HepG2 (cell line): ENCODE results near the gene UTP25. TPM values are rescaled to one million over a fixed set of nuclear protein-coding genes. Genes with fewer than 3 reads are reported as not detected.
"Not testable (repeated sequence)": the region's sequence is repeated elsewhere in the genome, so short reads cannot be mapped to it uniquely, and the experiment has no call there.

Experiments used
- ATAC-seq: fragments of 200-7000 bp; cut with Tn5 transposase; 3 replicates; pipeline ENCODE4 v1.9.1; 2020; ENCODE audit warnings: mild to moderate bottlenecking, moderate library complexity
- BruUV-seq: library from RNA; stranded (reverse); fragments of 400-500 nt; replicated peaks from 2 replicates; lab custom pipeline; 2021; lab: Mats Ljungman, UMichigan
- CTCF ChIA-PET: fragments of 300-600 bp; formaldehyde crosslinking; extraction: SDS; loops from one replicate; lab custom pipeline; 2021; ENCODE audit warnings: low total read pairs, inconsistent platforms, low intra/inter-chr PET ratio; lab: Yijun Ruan, JAX
- POLR2A ChIA-PET: fragments of 350-600 bp; sonication (Branson Sonifier 250); formaldehyde crosslinking; loops from one replicate; lab custom pipeline; 2020; ENCODE audit warnings: antibody characterized with exemption, inconsistent platforms; lab: Yijun Ruan, JAX
- DNase-seq: peaks from one replicate; pipeline ENCODE4 v3.0.0-alpha.2; 2015; ENCODE audit warnings: low spot score
- FAIRE-seq: peaks from 3 replicates; lab custom pipeline; 2011; peaks lifted over from hg19 to GRCh38; lab: Jason Lieb, UNC
- H2AFZ ChIP-seq: one replicate; pipeline ENCODE4 v1.6.1; 2011; ENCODE audit warnings: low read length, inconsistent platforms
- H3K27ac ChIP-seq: fragments of 300-600 bp; 3 replicates; pipeline ENCODE4 v1.8.0; 2011; ENCODE audit warnings: mixed run types, mild to moderate bottlenecking, mixed read lengths, low read length, inconsistent platforms; ENCODE audit not compliant: insufficient read depth; ENCODE audit errors: extremely low read length
- H3K27me3 ChIP-seq, 2 experiments: fragments of 200-600 bp in 1 of 2; 2 replicates in 1 of 2; 3 replicates in 1 of 2; pipeline versions ENCODE4 v1.6.0 to v1.8.0; 2011; ENCODE audit warnings: low read length in 2 of 2, mild to moderate bottlenecking in 2 of 2, moderate library complexity in 2 of 2, inconsistent platforms in 1 of 2; ENCODE audit not compliant: insufficient read depth in 2 of 2, control insufficient read depth in 1 of 2
- H3K36me3 ChIP-seq, 2 experiments: fragments of 200-600 bp in 1 of 2; replicated peaks in 1 of 2; 2 replicates in 1 of 2; 3 replicates in 1 of 2; pipeline versions ENCODE4 v1.5.1 to v1.8.0; 2011; ENCODE audit warnings: low read length in 2 of 2, inconsistent platforms in 1 of 2; ENCODE audit not compliant: insufficient read depth in 2 of 2, control insufficient read depth in 1 of 2
- H3K4me1 ChIP-seq: 2 replicates; pipeline ENCODE4 v1.5.1; 2012; ENCODE audit warnings: low read length, inconsistent platforms; ENCODE audit not compliant: insufficient read depth
- H3K4me2 ChIP-seq: 2 replicates; pipeline ENCODE4 v1.6.0; 2011; ENCODE audit warnings: low read depth, low read length, inconsistent platforms
- H3K4me3 ChIP-seq, 3 experiments: fragments of 200-600 bp in 1 of 3; sonication (generic), shearing (Covaris generic) in 1 of 3; replicated peaks in 1 of 3; 2 replicates each; pipeline ENCODE4 v1.5.1; 2011 to 2016; ENCODE audit warnings: low read length in 3 of 3, inconsistent platforms in 2 of 3, low read depth in 2 of 3, mild to moderate bottlenecking in 2 of 3, control low read depth in 1 of 3, mixed read lengths in 1 of 3; ENCODE audit not compliant: insufficient read depth in 1 of 3
- H3K79me2 ChIP-seq: one replicate; pipeline ENCODE4 v1.6.1; 2011; ENCODE audit warnings: low read length, inconsistent platforms; ENCODE audit not compliant: insufficient read depth
- H3K9ac ChIP-seq: 2 replicates; pipeline ENCODE4 v1.6.0; 2011; ENCODE audit warnings: mild to moderate bottlenecking, low read depth, low read length, inconsistent platforms; ENCODE audit not compliant: insufficient read depth
- H3K9me3 ChIP-seq: 2 replicates; pipeline ENCODE4 v1.5.1; 2012; ENCODE audit warnings: mild to moderate bottlenecking, low read length
- H4K20me1 ChIP-seq: 2 replicates; pipeline ENCODE4 v1.6.0; 2011; ENCODE audit warnings: inconsistent platforms, mild to moderate bottlenecking, low read length, moderate library complexity; ENCODE audit not compliant: insufficient read depth
- GPN1 ChIP-seq: sonication (generic); formaldehyde crosslinking; IDR thresholded peaks from 2 replicates; pipeline ENCODE4 v1.5.1; 2020; ENCODE audit warnings: missing genetic modification reagents, borderline replicate concordance
- HNRNPL ChIP-seq: fragments of 200-400 bp; formaldehyde crosslinking; IDR thresholded peaks from 2 replicates; pipeline ENCODE4 v1.6.1; 2017; ENCODE audit warnings: mild to moderate bottlenecking, low read depth, low read length
- HNRNPUL1 ChIP-seq: fragments of 200-400 bp; formaldehyde crosslinking; IDR thresholded peaks from 2 replicates; pipeline ENCODE4 v1.6.1; 2017; ENCODE audit warnings: low read depth, mild to moderate bottlenecking, low read length, moderate library complexity
- MLLT10 ChIP-seq: sonication (generic); formaldehyde crosslinking; IDR thresholded peaks from 2 replicates; pipeline ENCODE4 v1.4.0; 2020; ENCODE audit warnings: missing genetic modification reagents
- NFKB2 ChIP-seq: sonication (generic); formaldehyde crosslinking; IDR thresholded peaks from 2 replicates; pipeline ENCODE4 v1.4.0; 2020; ENCODE audit warnings: missing genetic modification reagents, borderline replicate concordance
- SAFB2 ChIP-seq: sonication (generic); formaldehyde crosslinking; IDR thresholded peaks from 2 replicates; pipeline ENCODE4 v1.5.1; 2020; ENCODE audit warnings: missing genetic modification reagents, low read depth, mild to moderate bottlenecking, borderline replicate concordance
- SKI ChIP-seq: fragments of 450-650 bp; IDR thresholded peaks from one replicate; pipeline ENCODE4 v1.6.1; 2018; ENCODE audit warnings: mild to moderate bottlenecking; ENCODE audit not compliant: partially characterized antibody
- STAG1 ChIP-seq: sonication (generic); formaldehyde crosslinking; IDR thresholded peaks from 2 replicates; pipeline ENCODE4 v1.4.0; 2020; ENCODE audit warnings: missing genetic modification reagents
- TCF12 ChIP-seq, 2 experiments: fragments of 450-650 bp in 1 of 2; sonication (generic) in 1 of 2; formaldehyde crosslinking in 1 of 2; IDR thresholded peaks; 2 replicates each; pipeline versions ENCODE4 v1.6.1 to v1.8.0; 2017 to 2022; ENCODE audit warnings: antibody characterized with exemption in 1 of 2, mild to moderate bottlenecking in 1 of 2, missing genetic modification reagents in 1 of 2, moderate library complexity in 1 of 2
- ZNF788 ChIP-seq: sonication (generic); formaldehyde crosslinking; IDR thresholded peaks from 2 replicates; pipeline ENCODE4 v1.5.0; 2020; ENCODE audit warnings: mild to moderate bottlenecking, missing genetic modification reagents, borderline replicate concordance
- WGBS: methylation state at CpG from one replicate; pipeline ENCODE4 v1.1.6; 2017; ENCODE audit warnings: low lambda C conversion rate; 5-methylcytosine and 5-hydroxymethylcytosine counted together
- in situ Hi-C: cut with HindIII; loops from 2 replicates; pipeline ENCODE4 v1.10.0; 2017; ENCODE audit warnings: low pct_unique_long_range_greater_than_20kb; ENCODE audit not compliant: extremely low pct_ligation_motif_present
- intact Hi-C: fragments of 100-400 bp; cut with micrococcal nuclease; formaldehyde crosslinking; loops from one replicate; pipeline ENCODE4 v1.10.0; 2022; ENCODE audit not compliant: unreplicated experiment
- polyA plus RNA-seq, 8 experiments: library from polyadenylated mRNA; depleted of rRNA in 3 of 8; stranded (reverse) in 7 of 8; unstranded in 1 of 8; fragments of >200 nt; fragmentation: Illumina TruSeq in 4 of 8; extraction: Trizol in 4 of 8; gene quantifications; 2 replicates each; pipeline versions ENCODE4 v1.2.1 to v1.2.3, GENCODE V29; 2011 to 2016; ENCODE audit warnings: low read depth in 4 of 8, missing spikeins in 1 of 8, mixed read lengths in 1 of 8; ENCODE audit not compliant: insufficient read depth in 1 of 8
- total RNA-seq, 5 experiments: library from RNA; depleted of rRNA; stranded (reverse); fragments of >200 nt; fragmentation: Illumina TruSeq; extraction: Trizol; gene quantifications; 2 replicates each; pipeline ENCODE4 v1.2.3, GENCODE V29; 2016; ENCODE audit warnings: low read depth in 1 of 5
- TF ChIP-seq, protein P1 (sequence below): sonication (generic); IDR thresholded peaks from 2 replicates; pipeline ENCODE4 v1.6.1; 2016; ENCODE audit warnings: low read depth, borderline replicate concordance
- TF ChIP-seq, protein P2 (sequence below): sonication (generic); formaldehyde crosslinking; IDR thresholded peaks from 2 replicates; pipeline ENCODE4 v1.5.0; 2020; ENCODE audit warnings: missing genetic modification reagents

Gene UTP25
- total and polyA plus RNA-seq, 2 of the 13 experiments (the other 11 are each of a cell fraction or from before 2014, with no cell fraction given), result 4.8 to 5.7 TPM

DNA sequence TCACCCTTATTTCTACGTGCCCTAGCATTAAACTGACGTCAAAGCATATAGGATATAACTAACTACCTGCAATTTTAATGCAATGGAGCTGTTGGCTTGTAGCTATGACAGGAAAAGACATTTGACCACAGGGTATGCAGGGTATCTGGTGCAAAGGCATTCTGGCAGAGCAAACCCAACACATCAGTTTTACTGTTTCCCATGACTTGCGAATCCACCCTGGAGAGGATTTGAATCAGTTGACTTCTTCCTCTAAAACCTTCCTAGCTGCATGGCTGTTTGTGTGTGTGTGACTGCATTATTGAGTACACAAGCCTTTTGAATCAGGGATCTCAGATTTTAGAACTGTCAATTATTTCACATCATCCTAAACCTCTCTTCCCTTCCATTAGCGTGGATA lies 68.6 kb downstream of the UTP25 start:
- no peak overlapping the region for H3K9ac ChIP-seq
- ChIA-PET CTCF (no interaction called here), POLR2A (no interaction called here)
- no peak overlapping the region for H2AFZ ChIP-seq
- FAIRE-seq, result no peak
- no peaks in the 10 kb centered on the region for H4K20me1 ChIP-seq
- BruUV-seq, result no TSS peak
- H3K27ac ChIP-seq, result no peak overlapping the region
- WGBS, result 0% methylated on average over 4 of the region's 4 CpGs
- H3K4me1 ChIP-seq, result no peaks in the 10 kb centered on the region
- no peak for ATAC-seq
- no peaks in the 10 kb centered on the region for H3K9me3 ChIP-seq
- H3K4me2 ChIP-seq, result no peak overlapping the region
- no peaks in the 10 kb centered on the region for H3K79me2 ChIP-seq
- no peaks in the 10 kb centered on the region for H3K27me3 ChIP-seq
- in situ Hi-C loops, result no loop called here
- H3K4me3 ChIP-seq, result no peak overlapping the region
- no peak for DNase-seq
- intact Hi-C loops, result no loop called here
- TF ChIP-seq STAG1 (CRISPR knock-in tag), result no peak
- TF ChIP-seq HNRNPL, result no peak
- no peak for TF ChIP-seq TCF12 (IDR thresholded peaks at IDR 0.05)
- TF ChIP-seq TCF12 (CRISPR knock-in tag; IDR thresholded peaks at IDR 0.05), result no peak
- no peak for TF ChIP-seq SKI
- TF ChIP-seq, protein P1, sequence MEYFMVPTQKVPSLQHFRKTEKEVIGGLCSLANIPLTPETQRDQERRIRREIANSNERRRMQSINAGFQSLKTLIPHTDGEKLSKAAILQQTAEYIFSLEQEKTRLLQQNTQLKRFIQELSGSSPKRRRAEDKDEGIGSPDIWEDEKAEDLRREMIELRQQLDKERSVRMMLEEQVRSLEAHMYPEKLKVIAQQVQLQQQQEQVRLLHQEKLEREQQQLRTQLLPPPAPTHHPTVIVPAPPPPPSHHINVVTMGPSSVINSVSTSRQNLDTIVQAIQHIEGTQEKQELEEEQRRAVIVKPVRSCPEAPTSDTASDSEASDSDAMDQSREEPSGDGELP, result no peak
- TF ChIP-seq HNRNPUL1, result no peak
- no peak for TF ChIP-seq SAFB2
- TF ChIP-seq ZNF788 (CRISPR knock-in tag), result no peak
- TF ChIP-seq NFKB2 (CRISPR knock-in tag), result no peak
- no peak for TF ChIP-seq MLLT10 (CRISPR knock-in tag)
- TF ChIP-seq GPN1 (CRISPR knock-in tag), result no peak
- TF ChIP-seq, protein P2, sequence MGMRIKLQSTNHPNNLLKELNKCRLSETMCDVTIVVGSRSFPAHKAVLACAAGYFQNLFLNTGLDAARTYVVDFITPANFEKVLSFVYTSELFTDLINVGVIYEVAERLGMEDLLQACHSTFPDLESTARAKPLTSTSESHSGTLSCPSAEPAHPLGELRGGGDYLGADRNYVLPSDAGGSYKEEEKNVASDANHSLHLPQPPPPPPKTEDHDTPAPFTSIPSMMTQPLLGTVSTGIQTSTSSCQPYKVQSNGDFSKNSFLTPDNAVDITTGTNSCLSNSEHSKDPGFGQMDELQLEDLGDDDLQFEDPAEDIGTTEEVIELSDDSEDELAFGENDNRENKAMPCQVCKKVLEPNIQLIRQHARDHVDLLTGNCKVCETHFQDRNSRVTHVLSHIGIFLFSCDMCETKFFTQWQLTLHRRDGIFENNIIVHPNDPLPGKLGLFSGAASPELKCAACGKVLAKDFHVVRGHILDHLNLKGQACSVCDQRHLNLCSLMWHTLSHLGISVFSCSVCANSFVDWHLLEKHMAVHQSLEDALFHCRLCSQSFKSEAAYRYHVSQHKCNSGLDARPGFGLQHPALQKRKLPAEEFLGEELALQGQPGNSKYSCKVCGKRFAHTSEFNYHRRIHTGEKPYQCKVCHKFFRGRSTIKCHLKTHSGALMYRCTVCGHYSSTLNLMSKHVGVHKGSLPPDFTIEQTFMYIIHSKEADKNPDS, result no peak
- no peaks in the 10 kb centered on the region for H3K36me3 ChIP-seq

DNA sequence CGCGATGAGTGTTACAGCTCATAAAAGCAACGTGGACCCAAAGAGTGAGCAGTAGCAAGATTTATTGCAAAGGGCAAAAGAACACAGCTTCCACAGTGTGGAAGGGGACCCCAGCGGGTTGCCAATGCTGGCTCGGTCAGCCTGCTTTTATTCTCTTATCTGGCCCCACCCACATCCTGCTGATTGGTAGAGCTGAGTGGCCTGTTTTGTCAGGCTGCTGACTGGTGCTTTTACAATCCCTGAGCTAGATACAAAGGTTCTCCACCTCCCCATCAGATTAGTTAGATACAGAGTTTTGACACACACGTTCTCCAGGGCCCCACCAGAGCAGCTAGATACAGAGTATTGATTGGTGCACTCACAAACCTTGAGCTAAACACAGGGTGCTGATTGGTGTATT lies 70.5 kb downstream of the UTP25 start:
- 49% methylated on average over 6 of the region's 6 CpGs for WGBS
- intact Hi-C loops, H3K4me1 ChIP-seq, H3K27me3 ChIP-seq, H4K20me1 ChIP-seq, H3K27ac ChIP-seq, POLR2A ChIA-PET, in situ Hi-C loops, DNase-seq, BruUV-seq, H3K9me3 ChIP-seq, ATAC-seq, H3K4me3 ChIP-seq, FAIRE-seq, H3K79me2 ChIP-seq, CTCF ChIA-PET, H3K4me2 ChIP-seq, H3K9ac ChIP-seq, H3K36me3 ChIP-seq, H2AFZ ChIP-seq: not testable (repeated sequence)
